K562 (cell line): ENCODE measurements around the gene RIT1. TPM values are rescaled to one million over a fixed set of nuclear protein-coding genes. Genes with fewer than 3 reads are reported as not detected.

ENCODE experiments used
- ATAC-seq: fragments of 200-7000 bp; cut with Tn5 transposase; 3 replicates; pipeline ENCODE4 v1.9.1; 2020; ENCODE audit warnings: moderate library complexity
- BruUV-seq: library from RNA; stranded (reverse); fragments of 400-500 nt; replicated peaks from 2 replicates; lab custom pipeline; 2021; lab: Mats Ljungman, UMichigan
- CTCF ChIA-PET: fragments of 300-600 bp; formaldehyde crosslinking; extraction: SDS; loops from one replicate; lab custom pipeline; 2021; ENCODE audit warnings: low intra/inter-chr PET ratio; lab: Yijun Ruan, JAX
- POLR2A ChIA-PET: fragments of 300-600, 350-650 bp; sonication (Branson Sonifier 250); formaldehyde crosslinking; extraction: SDS; loops from one replicate; lab custom pipeline; 2021; ENCODE audit warnings: antibody characterized with exemption, inconsistent platforms; lab: Yijun Ruan, JAX
- DNase-seq, 4 experiments: peaks; one replicate each; pipeline versions ENCODE4 v3.0.0 to v3.0.0-alpha.2; 2011 to 2018; ENCODE audit warnings: low spot score in 3 of 4, mixed read lengths in 3 of 4; ENCODE audit errors: extremely low read depth in 1 of 4
- FAIRE-seq: peaks from 2 replicates; lab custom pipeline; 2011; peaks lifted over from hg19 to GRCh38; lab: Jason Lieb, UNC
- H2AFZ ChIP-seq: 2 replicates; pipeline ENCODE4 v1.6.0; 2011; ENCODE audit warnings: low read depth, low read length, control low read depth, inconsistent platforms
- H3K27ac ChIP-seq: fragments of 200-600 bp; 3 replicates; pipeline ENCODE4 v1.8.0; 2011; ENCODE audit warnings: low read depth, mild to moderate bottlenecking, control low read depth, inconsistent platforms, low read length, moderate library complexity, mixed read lengths; ENCODE audit errors: extremely low read depth
- H3K27me3 ChIP-seq, 2 experiments: fragments of 300-600 bp in 1 of 2; 2 replicates in 1 of 2; 3 replicates in 1 of 2; pipeline versions ENCODE4 v1.6.0 to v1.8.0; 2011; ENCODE audit warnings: inconsistent platforms in 2 of 2, low read length in 2 of 2, mild to moderate bottlenecking in 1 of 2, mixed read lengths in 1 of 2, moderate library complexity in 1 of 2; ENCODE audit not compliant: control insufficient read depth in 2 of 2, insufficient read depth in 2 of 2
- H3K36me3 ChIP-seq: fragments of 300-600 bp; 3 replicates; pipeline ENCODE4 v1.8.0; 2011; ENCODE audit warnings: mild to moderate bottlenecking, low read length, inconsistent platforms; ENCODE audit not compliant: control insufficient read depth, insufficient read depth
- H3K4me1 ChIP-seq, 2 experiments: fragments of 200-600 bp in 1 of 2; replicated peaks in 1 of 2; 2 replicates in 1 of 2; 3 replicates in 1 of 2; pipeline versions ENCODE4 v1.5.1 to v1.8.0; 2011; ENCODE audit warnings: inconsistent platforms in 2 of 2, low read length in 2 of 2, mild to moderate bottlenecking in 1 of 2, mixed read lengths in 1 of 2, moderate library complexity in 1 of 2; ENCODE audit not compliant: control insufficient read depth in 2 of 2, insufficient read depth in 2 of 2
- H3K4me2 ChIP-seq: 2 replicates; pipeline ENCODE4 v1.6.1; 2011; ENCODE audit warnings: low read length, control low read depth, inconsistent platforms, mixed read lengths; ENCODE audit not compliant: insufficient read depth
- H3K4me3 ChIP-seq: fragments of 200-600 bp; sonication (generic), shearing (Covaris generic); 2 replicates; pipeline ENCODE4 v1.5.1; 2016; ENCODE audit warnings: control low read depth, inconsistent platforms
- H3K79me2 ChIP-seq: fragments of 200-600 bp; 3 replicates; pipeline ENCODE4 v1.8.0; 2011; ENCODE audit warnings: low read length, inconsistent platforms; ENCODE audit not compliant: control insufficient read depth, insufficient read depth
- H3K9ac ChIP-seq, 2 experiments: 2 replicates each; pipeline versions ENCODE4 v1.6.0 to v1.6.1; 2011; ENCODE audit warnings: low read depth in 2 of 2, low read length in 2 of 2, control low read depth in 1 of 2, inconsistent platforms in 1 of 2, mild to moderate bottlenecking in 1 of 2, mixed read lengths in 1 of 2; ENCODE audit not compliant: insufficient read depth in 1 of 2
- H3K9me1 ChIP-seq: one replicate; pipeline ENCODE4 v1.6.0; 2011; ENCODE audit warnings: inconsistent platforms, mild to moderate bottlenecking, low read length, moderate library complexity; ENCODE audit not compliant: control insufficient read depth, insufficient read depth
- H3K9me3 ChIP-seq: replicated peaks from 2 replicates; pipeline ENCODE4 v1.5.1; 2011; ENCODE audit warnings: low read depth, low read length, inconsistent platforms; ENCODE audit not compliant: control insufficient read depth, insufficient read depth
- H4K20me1 ChIP-seq: replicated peaks from 2 replicates; pipeline ENCODE4 v1.6.1; 2011; ENCODE audit warnings: low read length, inconsistent platforms, mixed read lengths; ENCODE audit not compliant: control insufficient read depth, insufficient read depth
- CAMTA2 ChIP-seq: fragments of 250-450 bp; sonication (Bioruptor Pico); conservative IDR thresholded peaks from 2 replicates; pipeline ENCODE4 v1.5.1; 2022
- CBX3 ChIP-seq, 2 experiments: IDR thresholded peaks; 1 replicate in 1 of 2; 2 replicates in 1 of 2; pipeline ENCODE4 v1.6.1; 2012; ENCODE audit warnings: inconsistent platforms in 2 of 2, low read length in 2 of 2, borderline replicate concordance in 1 of 2, control low read depth in 1 of 2
- HMGN3 ChIP-seq: IDR thresholded peaks from 2 replicates; pipeline ENCODE4 v1.6.1; 2011; ENCODE audit warnings: borderline replicate concordance, low read depth, mild to moderate bottlenecking, mixed read lengths, low read length; ENCODE audit not compliant: insufficient read length; ENCODE audit errors: extremely low read depth
- NFIC ChIP-seq: fragments of 450-650 bp; IDR thresholded peaks from 2 replicates; pipeline ENCODE4 v1.6.1; 2017; ENCODE audit warnings: mild to moderate bottlenecking, inconsistent platforms
- PRMT5 ChIP-seq: sonication (generic); formaldehyde crosslinking; IDR thresholded peaks from 2 replicates; pipeline ENCODE4 v1.5.0; 2020; ENCODE audit warnings: missing genetic modification reagents
- RBM22 ChIP-seq: fragments of 200-400 bp; formaldehyde crosslinking; IDR thresholded peaks from 2 replicates; pipeline ENCODE4 v1.6.1; 2018; ENCODE audit warnings: low read length, low read depth; ENCODE audit not compliant: poor library complexity, severe bottlenecking
- SMC3 ChIP-seq: conservative IDR thresholded peaks from 2 replicates; pipeline ENCODE4 v1.6.1; 2011; ENCODE audit warnings: low read depth, low read length, improper control_type of control experiment; ENCODE audit not compliant: insufficient read depth
- WGBS: fragments of 100-300 bp; shearing (Covaris generic); methylation state at CpG from one replicate; pipeline ENCODE4 v1.1.6; 2016; ENCODE audit warnings: low coverage, mixed read lengths; ENCODE audit not compliant: insufficient coverage; ENCODE audit errors: missing lambda C conversion rate; 5-methylcytosine and 5-hydroxymethylcytosine counted together
- in situ Hi-C: fragments of 300-500 bp; cut with MboI; formaldehyde crosslinking; loops from 4 replicates; pipeline ENCODE4 v1.15.0; 2018; ENCODE audit warnings: inconsistent platforms, mixed read lengths
- intact Hi-C: fragments of 100-400 bp; cut with micrococcal nuclease; formaldehyde crosslinking; loops from 2 replicates; pipeline ENCODE4 v1.14.2; 2022
- polyA plus RNA-seq, 8 experiments: library from polyadenylated mRNA; depleted of rRNA in 4 of 8; stranded (reverse) in 5 of 8; unstranded in 3 of 8; fragments of >200 nt; fragmentation: Nextera tagmentation in 2 of 8; fragmentation: Illumina TruSeq in 1 of 8; extraction: Ambion mirVana in 2 of 8; extraction: Trizol in 1 of 8; gene quantifications; 2 replicates each; pipeline versions ENCODE4 v1.2.1 to v1.2.3, GENCODE V29; 2011 to 2014; ENCODE audit warnings: inconsistent platforms in 1 of 8, missing spikeins in 1 of 8
- total RNA-seq, 7 experiments: library from RNA; depleted of rRNA in 6 of 7; stranded (reverse); fragments of >200 nt in 6 of 7; fragmentation: Illumina TruSeq in 2 of 7; extraction: Trizol in 2 of 7; gene quantifications; 2 replicates each; pipeline versions ENCODE4 v1.2.1 to v1.2.3, GENCODE V29; 2011 to 2021; ENCODE audit warnings: low replicate concordance in 1 of 7
- TF ChIP-seq, protein P1 (sequence below): fragments of 250-450 bp; sonication (Bioruptor Pico); IDR thresholded peaks from 2 replicates; pipeline ENCODE4 v1.5.0; 2022; ENCODE audit warnings: mild to moderate bottlenecking

The RIT1 gene
- total and polyA plus RNA-seq, 9 of the 15 experiments (the other 6 are each of a cell fraction or from before 2014, with no cell fraction given): 13.5 to 57.6 (median 22.9) TPM

DNA sequence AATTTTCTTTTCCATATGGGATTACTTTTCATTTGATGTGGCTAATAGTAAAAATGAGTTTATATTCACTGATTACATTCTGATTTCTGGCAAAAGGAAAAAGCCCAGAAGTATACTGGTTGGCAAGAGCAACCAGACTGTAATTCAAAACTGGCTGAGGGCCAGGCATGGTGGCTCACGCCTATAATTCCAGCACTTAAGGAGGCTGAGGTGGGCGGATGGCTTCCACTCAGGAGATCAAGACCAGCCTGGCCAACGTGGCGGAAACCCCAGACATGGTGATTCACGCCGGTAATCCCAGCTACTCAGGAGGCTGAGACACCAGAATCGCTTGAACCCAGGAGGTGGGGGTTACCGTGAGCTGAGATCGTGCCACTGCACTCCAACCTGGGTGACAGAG, 37.3 kb downstream of the RIT1 start:
- H3K36me3 ChIP-seq: no peaks in the 10 kb centered on the region
- no peaks in the 10 kb centered on the region; a peak in 1 of 5 replicates for H3K27me3 ChIP-seq
- H2AFZ ChIP-seq: no peak overlapping the region
- no peak overlapping the region for H3K9ac ChIP-seq
- no peak for DNase-seq
- H3K79me2 ChIP-seq: no peaks in the 10 kb centered on the region
- in situ Hi-C loops: no loop called here
- ATAC-seq: no peak
- H3K9me1 ChIP-seq: no peaks in the 10 kb centered on the region
- no peak overlapping the region for H3K4me3 ChIP-seq
- BruUV-seq: no TSS peak
- no peak overlapping the region for H3K4me2 ChIP-seq
- no peaks in the 10 kb centered on the region for H3K9me3 ChIP-seq
- intact Hi-C loops: no loop called here
- H3K4me1 ChIP-seq: no peaks in the 10 kb centered on the region; a peak in 1 of 5 replicates
- H3K27ac ChIP-seq: no peak overlapping the region
- ChIA-PET CTCF (no interaction called here), POLR2A (interaction anchor here (0.7 to 2.7 kb wide), 4 partner anchors 9 to 15 kb away, joined by 3 to 8 read pairs (median 5); partner anchors contain the start of gene SYT11)
- no peaks in the 10 kb centered on the region for H4K20me1 ChIP-seq
- TF ChIP-seq NFIC (peak; percentile 45; the same call in 1 of the 2 replicates), HMGN3 (no peak), RBM22 (no peak), CBX3 (IDR thresholded peaks at IDR 0.05; ENCODE audit: borderline replicate concordance in 1 of 2, low read length in 2 of 2) (no peak), PRMT5 (CRISPR knock-in tag) (no peak), CAMTA2 (CRISPR knock-in tag) (no peak), SMC3 (no peak)
- TF ChIP-seq, protein P1, sequence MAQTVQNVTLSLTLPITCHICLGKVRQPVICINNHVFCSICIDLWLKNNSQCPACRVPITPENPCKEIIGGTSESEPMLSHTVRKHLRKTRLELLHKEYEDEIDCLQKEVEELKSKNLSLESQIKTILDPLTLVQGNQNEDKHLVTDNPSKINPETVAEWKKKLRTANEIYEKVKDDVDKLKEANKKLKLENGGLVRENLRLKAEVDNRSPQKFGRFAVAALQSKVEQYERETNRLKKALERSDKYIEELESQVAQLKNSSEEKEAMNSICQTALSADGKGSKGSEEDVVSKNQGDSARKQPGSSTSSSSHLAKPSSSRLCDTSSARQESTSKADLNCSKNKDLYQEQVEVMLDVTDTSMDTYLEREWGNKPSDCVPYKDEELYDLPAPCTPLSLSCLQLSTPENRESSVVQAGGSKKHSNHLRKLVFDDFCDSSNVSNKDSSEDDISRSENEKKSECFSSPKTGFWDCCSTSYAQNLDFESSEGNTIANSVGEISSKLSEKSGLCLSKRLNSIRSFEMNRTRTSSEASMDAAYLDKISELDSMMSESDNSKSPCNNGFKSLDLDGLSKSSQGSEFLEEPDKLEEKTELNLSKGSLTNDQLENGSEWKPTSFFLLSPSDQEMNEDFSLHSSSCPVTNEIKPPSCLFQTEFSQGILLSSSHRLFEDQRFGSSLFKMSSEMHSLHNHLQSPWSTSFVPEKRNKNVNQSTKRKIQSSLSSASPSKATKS (CRISPR knock-in tag): no peak
- no peak for FAIRE-seq
- WGBS: 55% methylated on average over 9 of the region's 9 CpGs
